GM21528 (cell line): ENCODE data around the gene C19orf12.
"Not testable (repeated sequence)": the region's sequence is repeated elsewhere in the genome, so short reads cannot be mapped to it uniquely, and the experiment has no call there.

Experiments used
- ATAC-seq: cut with Tn5 transposase; IDR thresholded peaks from one replicate; pipeline ENCODE4 v1.9.1; 2021; ENCODE audit warnings: mild to moderate bottlenecking, moderate library complexity; ENCODE audit not compliant: unreplicated experiment, low FRiP score

Gene C19orf12

GRCh38 chr19:29678484-29679106 lies 36.5 kb downstream of the C19orf12 start:
- ATAC-seq, result no peak

GRCh38 chr19:29677001-29677817 lies 37.9 kb downstream of the C19orf12 start:
- ATAC-seq, result no peak

GRCh38 chr19:29676586-29676985 lies 38.5 kb downstream of the C19orf12 start:
- ATAC-seq, result no peak

- ATAC-seq, result no peak
Measured at GRCh38 chr19:29675650-29676186, 39.3 kb downstream of the C19orf12 start.

- no peak for ATAC-seq
Measured at GRCh38 chr19:29675120-29675649, 39.9 kb downstream of the C19orf12 start.

- ATAC-seq, result no peak
Measured at GRCh38 chr19:29674374-29675119, 40.5 kb downstream of the C19orf12 start.

- no peak for ATAC-seq
Measured at GRCh38 chr19:29673451-29674371, 41.4 kb downstream of the C19orf12 start.

GRCh38 chr19:29672933-29673336 lies 42.1 kb downstream of the C19orf12 start:
- ATAC-seq, result no peak

GRCh38 chr19:29672319-29672932 lies 42.6 kb downstream of the C19orf12 start:
- no peak for ATAC-seq

GRCh38 chr19:29671393-29672160 lies 43.5 kb downstream of the C19orf12 start:
- peak; percentile 72 for ATAC-seq

GRCh38 chr19:29671026-29671392 lies 44.1 kb downstream of the C19orf12 start:
- ATAC-seq, result not testable (repeated sequence)

- ATAC-seq, result no peak
Measured at GRCh38 chr19:29670255-29670654, 44.8 kb downstream of the C19orf12 start.

GRCh38 chr19:29668746-29669609 lies 46.1 kb downstream of the C19orf12 start:
- no peak for ATAC-seq

- no peak for ATAC-seq
Measured at GRCh38 chr19:29667901-29668341, 47.1 kb downstream of the C19orf12 start.

GRCh38 chr19:29667387-29667783 lies 47.7 kb downstream of the C19orf12 start:
- no peak for ATAC-seq

GRCh38 chr19:29666578-29667386 lies 48.3 kb downstream of the C19orf12 start:
- no peak for ATAC-seq
